Heart right ventricle (tissue), 16 donors: ENCODE results near the gene PPM1B. TPM values are rescaled to one million over a fixed set of nuclear protein-coding genes. Genes with fewer than 3 reads are reported as not detected.

Experiments
- ATAC-seq, 8 donors: fragments of 200-7000 bp; cut with Tn5 transposase; one replicate each; pipeline ENCODE4 v1.9.1; 2020; ENCODE audit warnings: mild to moderate bottlenecking in 8 of 8, moderate library complexity in 8 of 8, moderate number of reproducible peaks in 1 of 8
- DNase-seq, 2 donors: peaks; one replicate each; pipeline ENCODE4 v3.0.0-alpha.2; 2020
- H3K27ac ChIP-seq, 10 donors: fragments of 200-600 bp; sonication (generic) in 2 of 10; one replicate each; pipeline versions ENCODE4 v1.5.0 to v1.8.0; 2020 to 2022; ENCODE audit warnings: mild to moderate bottlenecking in 3 of 10
- H3K27me3 ChIP-seq, 7 donors: fragments of 200-600 bp; one replicate each; pipeline ENCODE4 v1.8.0; 2021 to 2022; ENCODE audit warnings: mild to moderate bottlenecking in 2 of 7
- H3K36me3 ChIP-seq, 9 donors: fragments of 200-600 bp; sonication (generic) in 1 of 9; one replicate each; pipeline versions ENCODE4 v1.5.0 to v1.8.0; 2020 to 2022; ENCODE audit warnings: mild to moderate bottlenecking in 2 of 9
- H3K4me1 ChIP-seq, 9 donors: fragments of 200-600 bp; sonication (generic) in 1 of 9; one replicate each; pipeline versions ENCODE4 v1.5.0 to v1.8.0; 2020 to 2022; ENCODE audit warnings: mild to moderate bottlenecking in 4 of 9
- H3K4me3 ChIP-seq, 10 donors: fragments of 200-600 bp; sonication (generic) in 2 of 10; one replicate each; pipeline versions ENCODE4 v1.5.0 to v1.8.0; 2020 to 2022; ENCODE audit warnings: mild to moderate bottlenecking in 7 of 10, moderate library complexity in 2 of 10
- H3K9me3 ChIP-seq, 11 donors: fragments of 200-600 bp in 10 of 11; sonication (generic) in 2 of 11; one replicate each; pipeline versions ENCODE4 v1.5.0 to v1.8.0; 2013 to 2022; ENCODE audit warnings: mild to moderate bottlenecking in 2 of 11, control low read depth in 1 of 11, moderate library complexity in 1 of 11
- CTCF ChIP-seq, 9 donors: fragments of 200-600 bp; sonication (generic) in 2 of 9; IDR thresholded peaks; one replicate each; pipeline versions ENCODE4 v1.5.0 to v1.8.0; 2021 to 2022; ENCODE audit warnings: antibody characterized with exemption in 9 of 9, mild to moderate bottlenecking in 5 of 9, moderate library complexity in 1 of 9
- WGBS, 2 donors: extraction: QIAGEN DNeasy Blood & Tissue Kit; methylation state at CpG; one replicate each; pipeline ENCODE4 v1.1.7; 2013; ENCODE audit warnings: inconsistent platforms in 1 of 2; 5-methylcytosine and 5-hydroxymethylcytosine counted together
- intact Hi-C, 10 donors: fragments of 100-400 bp; cut with DNase I; formaldehyde crosslinking; loops; one replicate each; pipeline versions ENCODE4 v1.11.1 to v1.14.2; 2022
- polyA plus RNA-seq, 2 donors: library from polyadenylated mRNA; stranded (reverse); fragments of 200-250 nt; gene quantifications; one replicate each; pipeline ENCODE4 v1.2.3, GENCODE V29; 2013
- total RNA-seq, 10 donors: library from RNA; stranded (reverse); fragmentation: NEBNext Ultra II Directional in 3 of 10; extraction: Animal tissue kit (Norgen Biotek cat#: 25700) in 3 of 10; gene quantifications; one replicate each; pipeline versions ENCODE4 v1.2.1 to v1.2.4, GENCODE V29; 2021 to 2023
- donor health status: Arrhythmogenic right ventricular cardiomyopathy.
- donor health status: ischemic (EF 13 %, LVEDD 7.1; RV severe dilation, severe dysfunction).
- donor health status: healthy with polysubstance abuse.
- donor health status: DM: no; HTN: yes; CAD: no.
- donor health status: DM: no; HTN: no; CAD: no.
- donor health status: ischemic (EF 25% LVEDD 6.9; RV normal size, moderate dysfunction).
- donor health status: ischemic (EF 25% LVEDD 5.7; RV mildly dilated, moderate dysfunction).
- donor health status: healthy.
- donor health status: DM: yes; HTN: yes; CAD: no.
- donor health status: Ischemic cardiomyopathy.
- donor health status: ischemic (EF 35%, LVEDD 5.7; RV mildly dilated, moderate dysfunction).
- donor health status: nonischemic (EF 11% LVEDD 7.7; RV severe dilation, severe dysfunction).
- donor health status: DM: yes; HTN: yes; CAD: no.
- donor health status: PGD.
- donor health status: ischemic (EF 29% LVEDD 5.4; RV normal size, mild dysfunction).
- donor health status: nonischemic (EF 23%, LVEDD 6.1; RV moderate dilation, normal function).

PPM1B gene
- total and polyA plus RNA-seq, 12 donors, result 20.7 to 69.5 (median 55.2) TPM

GRCh38 chr2:44155666-44156446 lies 12.8 kb upstream of the PPM1B start:
- Histone ChIP-seq H3K36me3 (no peaks in the 10 kb centered on the region), H3K9me3 (no peaks in the 10 kb centered on the region), H3K27ac (peak overlapping the region in 4 of 10 donors; percentile 16 to 43 (median 39)), H3K4me3 (no peak overlapping the region), H3K27me3 (no peaks in the 10 kb centered on the region), H3K4me1 (peaks cover 0 to 12% (median 3%) of the 10 kb centered on the region in 9 donors)
- ATAC-seq (peak in 2 of 8 donors; percentile 42 to 60), DNase-seq (no peak)
- TF ChIP-seq CTCF (IDR thresholded peaks at IDR 0.05), result no peak
- intact Hi-C loops, result no loop called here
- 66 to 73% methylated on average over 5 of the region's 5 CpGs for WGBS, 2 donors

- no peak for TF ChIP-seq CTCF (IDR thresholded peaks at IDR 0.05)
- H3K36me3 ChIP-seq, result no peaks in the 10 kb centered on the region
- intact Hi-C loops, result loop anchor here in 6 of 10 donors (5.0 to 10.0 kb wide), 4 partner anchors 69 to 201 kb away; partner anchors contain the start of genes CAMKMT (in 2 of the 6) and PREPL (in 2 of the 6)
- peaks cover 0 to 10% (median 0%) of the 10 kb centered on the region in 11 donors for H3K9me3 ChIP-seq
- ATAC-seq (no peak), DNase-seq (no peak)
- no peak overlapping the region for H3K27ac ChIP-seq
- peaks cover 0 to 5% (median under 1%) of the 10 kb centered on the region in 9 donors for H3K4me1 ChIP-seq
- no peak overlapping the region for H3K4me3 ChIP-seq
- WGBS, 2 donors, result 74 to 82% methylated on average over 2 of the region's 2 CpGs
- H3K27me3 ChIP-seq, result peaks cover 0 to 9% (median 0%) of the 10 kb centered on the region in 7 donors
Measured at GRCh38 chr2:44163777-44164176, 4.9 kb upstream of the PPM1B start.

- ATAC-seq, result no peak
- intact Hi-C loops, result loop anchor here in 9 of 10 donors (5.0 to 10.0 kb wide), 7 partner anchors 37 to 200 kb away; partner anchors contain the start of genes CAMKMT (in 4 of the 9), PREPL (in 4 of the 9) and LRPPRC (in 2 of the 9)
- Histone ChIP-seq H3K27ac (no peak overlapping the region), H3K27me3 (peaks cover 0 to 9% (median 0%) of the 10 kb centered on the region in 7 donors), H3K4me1 (peaks cover 0 to 7% (median 3%) of the 10 kb centered on the region in 9 donors), H3K36me3 (no peaks in the 10 kb centered on the region), H3K4me3 (no peak overlapping the region), H3K9me3 (peaks cover 0 to 10% (median 0%) of the 10 kb centered on the region in 11 donors)
- TF ChIP-seq CTCF (IDR thresholded peaks at IDR 0.05), result no peak
- 97 to 98% methylated on average over 3 of the region's 3 CpGs for WGBS, 2 donors
- DNase-seq, result no peak
Measured at GRCh38 chr2:44164617-44165016, 4.1 kb upstream of the PPM1B start.

GRCh38 chr2:44166096-44166495 lies 2.6 kb upstream of the PPM1B start:
- no peak for TF ChIP-seq CTCF (IDR thresholded peaks at IDR 0.05)
- intact Hi-C loops, result loop anchor here in 9 of 10 donors (5.0 to 10.0 kb wide), 7 partner anchors 39 to 199 kb away; partner anchors contain the start of genes CAMKMT (in 4 of the 9), PREPL (in 4 of the 9) and LRPPRC (in 2 of the 9)
- WGBS, 2 donors, result 42 to 56% methylated on average over 23 of the region's 23 CpGs

More at GRCh38 chr2:44166096-44166495, 2.6 kb upstream of the PPM1B start:
- ATAC-seq (no peak), DNase-seq (no peak)
- H3K4me3 ChIP-seq, result no peak overlapping the region
- peaks cover 0 to 9% (median 0%) of the 10 kb centered on the region in 7 donors for H3K27me3 ChIP-seq
- H3K4me1 ChIP-seq, result peaks cover 0 to 21% (median 15%) of the 10 kb centered on the region in 9 donors
- no peak overlapping the region for H3K27ac ChIP-seq
- peaks cover 0 to 10% (median 0%) of the 10 kb centered on the region in 11 donors for H3K9me3 ChIP-seq
- H3K36me3 ChIP-seq, result no peaks in the 10 kb centered on the region
